ENCODE measurements around the gene XPNPEP2.

Gene XPNPEP2

DNA sequence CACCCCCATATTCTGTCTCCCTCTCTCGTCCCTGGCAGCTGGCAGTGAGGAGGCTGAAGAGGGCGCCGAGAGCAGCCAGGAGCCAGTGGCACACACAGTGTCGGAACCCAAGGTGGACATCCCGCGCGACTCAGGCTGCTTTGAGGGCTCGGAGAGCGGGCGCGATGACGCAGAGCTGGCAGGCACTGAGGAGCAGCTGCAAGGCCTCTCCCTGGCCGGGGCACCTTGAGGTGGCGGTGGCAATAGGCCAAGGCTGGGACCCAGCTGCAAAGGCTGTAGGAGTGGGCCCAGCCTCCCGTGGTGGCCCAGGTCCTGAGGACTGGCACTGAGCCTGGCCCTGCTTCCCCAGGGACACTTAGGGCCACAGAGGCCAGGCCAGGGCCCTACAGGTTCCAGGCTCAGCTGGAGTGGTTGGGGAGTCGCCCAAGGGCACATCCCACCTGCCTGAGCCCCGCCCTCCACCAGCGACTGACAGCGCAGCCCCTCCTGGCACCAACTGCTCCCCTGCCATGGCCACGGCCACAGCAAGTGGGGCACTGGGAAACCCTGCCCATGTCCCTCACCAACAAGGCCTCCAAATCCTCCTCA is 54.9 kb downstream of the XPNPEP2 start:
- TF ChIP-seq, protein P1, sequence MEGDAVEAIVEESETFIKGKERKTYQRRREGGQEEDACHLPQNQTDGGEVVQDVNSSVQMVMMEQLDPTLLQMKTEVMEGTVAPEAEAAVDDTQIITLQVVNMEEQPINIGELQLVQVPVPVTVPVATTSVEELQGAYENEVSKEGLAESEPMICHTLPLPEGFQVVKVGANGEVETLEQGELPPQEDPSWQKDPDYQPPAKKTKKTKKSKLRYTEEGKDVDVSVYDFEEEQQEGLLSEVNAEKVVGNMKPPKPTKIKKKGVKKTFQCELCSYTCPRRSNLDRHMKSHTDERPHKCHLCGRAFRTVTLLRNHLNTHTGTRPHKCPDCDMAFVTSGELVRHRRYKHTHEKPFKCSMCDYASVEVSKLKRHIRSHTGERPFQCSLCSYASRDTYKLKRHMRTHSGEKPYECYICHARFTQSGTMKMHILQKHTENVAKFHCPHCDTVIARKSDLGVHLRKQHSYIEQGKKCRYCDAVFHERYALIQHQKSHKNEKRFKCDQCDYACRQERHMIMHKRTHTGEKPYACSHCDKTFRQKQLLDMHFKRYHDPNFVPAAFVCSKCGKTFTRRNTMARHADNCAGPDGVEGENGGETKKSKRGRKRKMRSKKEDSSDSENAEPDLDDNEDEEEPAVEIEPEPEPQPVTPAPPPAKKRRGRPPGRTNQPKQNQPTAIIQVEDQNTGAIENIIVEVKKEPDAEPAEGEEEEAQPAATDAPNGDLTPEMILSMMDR (IDR thresholded peaks at IDR 0.05) = no peak
- Mint-ChIP-seq H3K27ac (no peak overlapping the region), H3K27me3 (ENCODE audit: low read depth, poor library complexity) (peaks cover 11% of the 10 kb centered on the region), H3K36me3 (ENCODE audit: low read depth) (no peaks in the 10 kb centered on the region), H3K9me3 (peaks cover 16% of the 10 kb centered on the region), H3K4me3 (no peak overlapping the region), H3K4me1 (peaks cover under 1% of the 10 kb centered on the region)
- no peak for DNase-seq

DNA sequence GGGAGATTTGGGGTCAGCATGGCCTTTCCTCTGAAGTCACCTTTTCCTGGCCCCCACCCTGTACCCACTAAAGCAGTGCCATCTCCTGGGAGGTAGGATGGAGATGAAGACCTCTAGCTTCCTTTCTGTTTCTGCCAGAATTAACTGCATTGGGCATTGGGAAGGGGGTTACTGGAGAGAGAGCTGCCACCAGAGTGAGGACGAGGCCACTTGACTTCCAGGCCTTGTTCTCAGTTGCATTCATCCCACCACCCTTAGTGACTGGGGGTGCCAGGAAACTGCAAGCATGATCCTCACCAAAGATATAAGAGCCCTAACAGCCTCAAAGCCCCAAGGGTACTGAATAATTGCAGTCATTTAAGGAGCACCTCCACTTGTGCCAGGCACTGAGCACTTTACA is 56.8 kb downstream of the XPNPEP2 start:
- TF ChIP-seq, protein P1 (IDR thresholded peaks at IDR 0.05) = no peak
- Mint-ChIP-seq H3K4me1 (peaks cover 18% of the 10 kb centered on the region), H3K36me3 (ENCODE audit: low read depth) (peaks cover 11% of the 10 kb centered on the region), H3K27ac (no peak overlapping the region), H3K27me3 (ENCODE audit: low read depth, poor library complexity) (peaks cover 10% of the 10 kb centered on the region), H3K4me3 (no peak overlapping the region), H3K9me3 (peaks cover 8% of the 10 kb centered on the region)
- no peak for DNase-seq

DNA sequence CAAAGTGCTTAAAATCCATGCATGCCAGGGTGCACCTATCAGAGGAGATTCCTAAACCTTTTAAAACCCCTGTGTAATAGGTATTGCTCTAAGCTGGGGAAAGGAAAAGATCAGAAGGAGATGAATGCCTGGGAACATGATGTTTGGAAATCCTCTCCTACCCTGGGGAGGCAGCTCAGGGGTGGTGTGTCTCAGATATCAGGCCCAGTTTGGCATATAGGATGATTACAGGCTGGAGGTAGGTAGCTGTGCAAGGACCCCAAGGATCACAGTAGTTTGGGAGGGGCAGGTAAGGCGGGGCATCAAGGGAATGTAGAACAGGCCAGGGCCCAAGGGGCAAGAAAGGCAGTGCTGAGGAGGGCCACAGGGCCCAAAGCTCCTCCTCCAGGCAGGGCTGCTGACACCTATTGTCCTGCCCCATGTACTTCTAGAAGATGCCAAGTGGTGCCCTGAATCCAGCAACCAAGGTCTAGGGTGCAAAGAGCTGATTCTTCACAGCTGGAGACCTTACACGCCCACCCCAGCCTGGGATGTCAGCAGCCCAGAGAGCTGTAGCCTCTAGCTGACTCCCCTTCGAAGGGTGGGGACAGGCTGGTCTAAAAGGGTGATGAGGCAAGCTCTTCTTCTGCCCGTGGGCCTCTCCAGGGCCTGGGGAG is 58.6 kb downstream of the XPNPEP2 start:
- H3K27me3 Mint-ChIP-seq (ENCODE audit: low read depth, poor library complexity) = peaks cover 8% of the 10 kb centered on the region
- DNase-seq = no peak
- no peak overlapping the region for H3K27ac Mint-ChIP-seq
- TF ChIP-seq, protein P1 (IDR thresholded peaks at IDR 0.05) = no peak
- H3K36me3 Mint-ChIP-seq (ENCODE audit: low read depth) = peaks cover 11% of the 10 kb centered on the region
- peaks cover 18% of the 10 kb centered on the region for H3K4me1 Mint-ChIP-seq
- peaks cover 8% of the 10 kb centered on the region for H3K9me3 Mint-ChIP-seq
- H3K4me3 Mint-ChIP-seq = no peak overlapping the region

DNA sequence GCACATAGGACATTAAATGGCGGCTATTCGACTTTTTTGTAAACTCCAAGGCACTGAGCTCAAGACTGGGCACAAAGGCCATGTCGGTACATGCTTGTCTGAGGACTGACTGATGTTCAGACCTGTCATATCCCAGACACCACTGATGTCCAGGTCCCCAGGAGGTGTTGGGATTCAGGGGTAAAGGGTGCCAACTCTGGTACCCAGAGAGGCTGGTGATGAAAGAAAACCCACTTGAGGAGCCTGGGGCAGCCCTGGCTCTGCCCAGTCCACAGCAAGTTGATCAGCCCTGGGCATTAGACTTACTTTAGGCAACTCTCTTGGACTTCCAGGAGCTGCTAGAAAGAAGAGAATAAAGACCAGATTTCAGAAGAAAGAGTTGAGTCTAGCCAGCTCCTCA is 59.7 kb downstream of the XPNPEP2 start:
- no peak for DNase-seq
- no peak overlapping the region for H3K27ac Mint-ChIP-seq
- H3K4me3 Mint-ChIP-seq = no peak overlapping the region
- TF ChIP-seq, protein P1 (IDR thresholded peaks at IDR 0.05) = no peak
- H3K4me1 Mint-ChIP-seq = peaks cover 29% of the 10 kb centered on the region
- H3K36me3 Mint-ChIP-seq (ENCODE audit: low read depth) = peaks cover 11% of the 10 kb centered on the region
- H3K27me3 Mint-ChIP-seq (ENCODE audit: low read depth, poor library complexity) = peaks cover 8% of the 10 kb centered on the region
- H3K9me3 Mint-ChIP-seq = peaks cover 7% of the 10 kb centered on the region

DNA sequence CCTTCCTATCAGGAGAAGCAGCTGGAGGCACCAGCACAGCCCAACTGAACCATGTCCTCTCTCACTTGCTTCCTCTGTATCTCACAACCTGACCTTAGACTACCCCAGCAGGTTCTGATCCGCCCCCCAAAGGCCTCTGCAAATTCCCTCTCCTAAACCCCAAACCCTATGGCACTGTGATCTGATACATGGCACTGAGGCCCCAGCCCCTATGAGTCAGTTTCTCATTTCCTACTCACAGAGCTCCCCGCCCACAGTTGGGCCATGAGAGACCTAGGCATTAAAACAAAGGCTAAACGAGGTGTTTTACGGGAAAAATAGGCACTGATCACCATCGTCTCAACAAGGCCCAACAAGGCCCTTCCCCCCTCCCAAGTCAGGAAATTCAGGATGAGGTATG is 60.1 kb downstream of the XPNPEP2 start:
- Mint-ChIP-seq H3K4me3 (no peak overlapping the region), H3K27ac (peak overlapping the region; percentile 61), H3K4me1 (peaks cover 33% of the 10 kb centered on the region), H3K27me3 (ENCODE audit: low read depth, poor library complexity) (peaks cover 8% of the 10 kb centered on the region), H3K9me3 (peaks cover 7% of the 10 kb centered on the region), H3K36me3 (ENCODE audit: low read depth) (peaks cover 15% of the 10 kb centered on the region)
- no peak for DNase-seq
- TF ChIP-seq, protein P1 (IDR thresholded peaks at IDR 0.05) = no peak

DNA sequence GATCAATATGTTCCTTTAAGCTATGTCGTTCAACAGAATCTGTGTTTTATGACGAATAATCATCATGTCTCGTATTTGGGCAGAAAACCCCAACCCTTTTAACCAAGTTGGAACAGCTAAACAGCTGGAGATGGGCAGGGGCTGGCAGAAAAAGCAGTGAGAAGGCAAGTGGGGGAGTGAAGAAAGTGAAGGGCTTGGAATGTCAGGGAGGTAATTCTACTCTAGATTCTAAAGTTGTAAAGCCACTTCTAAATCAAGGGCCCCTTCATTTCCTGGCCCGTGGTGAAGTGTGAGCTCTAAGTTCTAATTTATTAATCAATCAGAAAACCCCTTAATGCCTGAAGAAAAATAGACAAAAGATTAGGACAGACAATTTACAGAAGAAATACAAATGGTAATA is 61.4 kb downstream of the XPNPEP2 start:
- Mint-ChIP-seq H3K27ac (peak overlapping the region; percentile 91), H3K4me1 (peaks cover 46% of the 10 kb centered on the region), H3K27me3 (ENCODE audit: low read depth, poor library complexity) (peaks cover 4% of the 10 kb centered on the region), H3K36me3 (ENCODE audit: low read depth) (peaks cover 17% of the 10 kb centered on the region), H3K4me3 (no peak overlapping the region), H3K9me3 (peaks cover 7% of the 10 kb centered on the region)
- TF ChIP-seq, protein P1 (IDR thresholded peaks at IDR 0.05) = no peak
- DNase-seq = no peak

All from nephron progenitor cell (in vitro differentiated cells).